RWPE1 (cell line): ENCODE results near the gene CC2D1A.

Source experiments
- CTCF ChIA-PET: fragments of 350-600 bp; sonication (Branson Sonifier 250); formaldehyde crosslinking; extraction: SDS; loops from one replicate; lab custom pipeline; 2021; lab: Yijun Ruan, JAX
- POLR2A ChIA-PET: fragments of 400-600 bp; formaldehyde crosslinking; extraction: SDS; loops from one replicate; lab custom pipeline; 2020; ENCODE audit warnings: antibody characterized with exemption; ENCODE audit not compliant: low non-redundant PET; lab: Yijun Ruan, JAX
- DNase-seq: peaks from one replicate; pipeline ENCODE4 v3.0.0; 2012; ENCODE audit warnings: low spot score
- H3K27ac ChIP-seq: fragments of 450-650 bp; 2 replicates; pipeline ENCODE4 v1.5.1; 2017
- TF ChIP-seq, protein P1 (sequence below): fragments of 450-650 bp; conservative IDR thresholded peaks from 2 replicates; pipeline ENCODE4 v1.5.1; 2017; ENCODE audit warnings: low read depth, mild to moderate bottlenecking

The CC2D1A gene

DNA sequence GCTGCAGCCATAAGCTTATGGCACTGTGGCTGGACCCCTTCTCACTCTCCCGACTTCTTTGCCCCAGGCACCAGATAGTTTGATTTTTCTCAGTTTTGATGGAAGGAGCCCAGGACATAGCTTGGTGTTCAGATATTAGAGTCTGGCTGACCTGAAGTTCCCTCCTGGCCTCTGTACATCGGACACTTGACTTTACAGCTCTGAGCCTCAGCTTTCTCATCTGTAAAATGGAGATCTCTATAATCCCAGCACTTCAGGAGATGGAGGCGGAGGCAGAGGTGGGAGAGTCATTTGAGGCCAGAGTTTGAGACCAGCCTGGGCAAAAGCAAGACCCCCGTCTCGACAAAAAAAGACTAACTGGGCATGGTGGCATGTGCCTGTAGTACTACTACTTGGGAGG is 909 bp downstream of the CC2D1A start:
- TF ChIP-seq, protein P1, sequence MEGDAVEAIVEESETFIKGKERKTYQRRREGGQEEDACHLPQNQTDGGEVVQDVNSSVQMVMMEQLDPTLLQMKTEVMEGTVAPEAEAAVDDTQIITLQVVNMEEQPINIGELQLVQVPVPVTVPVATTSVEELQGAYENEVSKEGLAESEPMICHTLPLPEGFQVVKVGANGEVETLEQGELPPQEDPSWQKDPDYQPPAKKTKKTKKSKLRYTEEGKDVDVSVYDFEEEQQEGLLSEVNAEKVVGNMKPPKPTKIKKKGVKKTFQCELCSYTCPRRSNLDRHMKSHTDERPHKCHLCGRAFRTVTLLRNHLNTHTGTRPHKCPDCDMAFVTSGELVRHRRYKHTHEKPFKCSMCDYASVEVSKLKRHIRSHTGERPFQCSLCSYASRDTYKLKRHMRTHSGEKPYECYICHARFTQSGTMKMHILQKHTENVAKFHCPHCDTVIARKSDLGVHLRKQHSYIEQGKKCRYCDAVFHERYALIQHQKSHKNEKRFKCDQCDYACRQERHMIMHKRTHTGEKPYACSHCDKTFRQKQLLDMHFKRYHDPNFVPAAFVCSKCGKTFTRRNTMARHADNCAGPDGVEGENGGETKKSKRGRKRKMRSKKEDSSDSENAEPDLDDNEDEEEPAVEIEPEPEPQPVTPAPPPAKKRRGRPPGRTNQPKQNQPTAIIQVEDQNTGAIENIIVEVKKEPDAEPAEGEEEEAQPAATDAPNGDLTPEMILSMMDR, result no peak
- ChIA-PET POLR2A (no interaction called here), CTCF (interaction anchor here (0.6 to 0.7 kb wide), 4 partner anchors 19 to 241 kb away, joined by 3 read pairs; no protein-coding TSS in a partner anchor)
- H3K27ac ChIP-seq, result peak overlapping the region; percentile 74
- no peak for DNase-seq

DNA sequence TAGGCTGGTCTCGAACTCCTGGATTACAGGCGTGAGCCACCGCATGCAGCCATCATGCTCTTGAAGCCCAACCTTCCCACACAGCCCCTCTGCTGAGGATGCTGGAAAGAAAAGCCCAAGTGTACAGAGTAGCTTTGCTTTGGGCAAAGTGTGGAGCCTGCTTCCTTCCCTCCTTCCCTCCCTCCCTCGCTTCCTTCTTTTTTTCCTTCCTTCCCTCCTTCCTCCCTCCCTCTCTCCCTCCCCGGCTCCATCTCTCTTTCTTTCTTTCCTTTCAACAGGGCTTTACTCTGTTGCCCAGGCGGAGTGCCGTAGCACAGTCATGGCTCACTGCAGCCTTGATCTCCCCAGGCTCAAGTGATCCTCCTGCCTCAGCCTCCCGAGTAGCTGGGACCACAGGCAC is 2.7 kb downstream of the CC2D1A start:
- H3K27ac ChIP-seq, result peak overlapping the region; percentile 35
- ChIA-PET POLR2A (no interaction called here), CTCF (no interaction called here)
- TF ChIP-seq, protein P1, result no peak
- DNase-seq, result no peak

DNA sequence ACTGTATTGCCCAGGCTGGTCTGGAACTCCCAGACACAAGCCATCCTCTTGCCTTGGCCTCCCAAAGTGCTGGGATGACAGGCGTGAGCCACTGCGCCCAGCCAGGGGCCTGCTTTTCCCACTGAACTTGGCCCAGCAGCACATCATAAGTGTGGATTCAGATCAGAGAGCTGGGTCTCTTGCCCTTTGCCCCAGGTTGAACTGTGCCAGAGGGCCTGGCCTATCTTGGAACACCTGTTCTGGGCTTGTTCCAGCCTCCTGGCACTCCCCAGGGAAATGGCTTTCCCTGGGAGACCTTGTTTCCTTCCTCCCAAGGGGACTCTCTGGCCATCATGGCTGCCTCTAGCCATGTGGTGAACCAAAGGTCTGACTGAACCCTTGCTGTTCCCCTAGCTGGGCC is 3.4 kb downstream of the CC2D1A start:
- no peak for DNase-seq
- ChIA-PET CTCF (no interaction called here), POLR2A (no interaction called here)
- TF ChIP-seq, protein P1, result no peak
- H3K27ac ChIP-seq, result peak overlapping the region; percentile 30

DNA sequence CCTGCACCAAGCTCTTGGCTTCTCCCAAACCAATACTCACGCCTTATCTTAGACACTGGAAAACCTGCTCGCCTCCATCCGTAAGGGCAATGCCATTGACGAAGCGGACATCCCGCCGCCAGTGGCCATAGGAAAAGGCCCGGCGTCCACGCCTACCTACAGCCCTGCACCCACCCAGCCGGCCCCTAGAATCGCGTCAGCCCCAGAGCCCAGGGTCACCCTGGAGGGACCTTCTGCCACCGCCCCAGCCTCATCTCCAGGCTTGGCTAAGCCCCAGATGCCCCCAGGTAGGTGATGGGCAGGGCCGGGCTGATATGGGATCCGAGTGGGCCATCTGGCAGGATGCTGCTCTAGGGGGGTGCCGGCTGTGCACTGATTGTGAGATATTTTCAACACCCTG is 7.4 kb downstream of the CC2D1A start:
- DNase-seq, result no peak
- TF ChIP-seq, protein P1, result no peak
- ChIA-PET CTCF (interaction anchor here (0.6 kb wide), 1 partner anchor 820 kb away, joined by 4 read pairs; no protein-coding TSS in a partner anchor), POLR2A (no interaction called here)
- H3K27ac ChIP-seq, result no peak overlapping the region

DNA sequence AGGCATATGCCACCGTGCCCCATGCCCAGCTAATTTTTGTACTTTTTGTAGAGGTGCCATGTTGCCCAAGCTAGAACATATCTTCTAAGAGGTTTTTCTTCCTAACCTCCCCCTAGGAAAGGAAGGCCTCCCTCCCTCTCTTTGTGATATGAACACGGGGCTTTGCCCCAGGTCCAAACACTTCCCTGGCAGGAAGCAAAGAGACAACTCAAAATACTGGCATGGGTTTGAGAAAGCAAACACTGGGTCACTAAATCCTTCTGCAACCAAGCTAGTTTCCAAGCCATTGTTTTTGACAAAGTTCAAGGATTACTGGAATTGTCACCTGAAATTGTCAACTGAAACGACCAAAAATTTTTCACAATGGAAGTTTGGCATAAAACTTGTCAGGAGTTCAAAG is 8.8 kb downstream of the CC2D1A start:
- no peak overlapping the region for H3K27ac ChIP-seq
- DNase-seq, result no peak
- TF ChIP-seq, protein P1, result no peak
- POLR2A ChIA-PET, result no interaction called here
- CTCF ChIA-PET, result interaction anchor here (0.5 to 0.8 kb wide), 3 partner anchors 19 to 31 kb away, joined by 5 read pairs; partner anchors contain the start of gene PODNL1

DNA sequence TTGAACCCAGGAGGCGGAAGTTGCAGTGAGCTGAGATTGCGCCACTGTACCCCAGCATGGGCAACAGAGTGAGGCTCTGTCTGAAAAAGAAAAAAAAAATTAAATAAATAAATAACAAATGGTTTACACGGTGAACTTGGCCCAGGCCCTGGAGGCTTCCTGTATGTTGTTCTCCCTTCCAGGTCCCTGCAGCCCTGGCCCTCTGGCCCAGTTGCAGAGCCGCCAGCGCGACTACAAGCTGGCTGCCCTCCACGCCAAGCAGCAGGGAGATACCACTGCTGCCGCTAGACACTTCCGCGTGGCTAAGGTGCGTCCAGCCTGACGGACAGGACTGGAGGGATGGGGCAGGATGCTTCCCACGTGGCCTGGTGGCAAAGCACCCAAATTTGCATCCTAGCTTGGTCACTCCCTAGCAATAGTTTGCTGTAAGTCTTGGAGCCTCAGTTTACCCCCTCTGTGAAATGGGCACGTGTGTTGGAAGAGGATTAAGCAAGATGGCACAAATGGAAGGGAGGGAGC is 11.9 kb downstream of the CC2D1A start:
- ChIA-PET CTCF (no interaction called here), POLR2A (no interaction called here)
- peak overlapping the region; percentile 30 for H3K27ac ChIP-seq
- no peak for DNase-seq
- TF ChIP-seq, protein P1, result no peak
